T1000 (cell line): ENCODE measurements around the gene ENTPD1.
"Not testable (repeated sequence)": the region's sequence is repeated elsewhere in the genome, so short reads cannot be mapped to it uniquely, and the experiment has no call there.

Experiments used
- DNase-seq: peaks from one replicate; lab custom pipeline; 2025; ENCODE audit warnings: mixed read lengths; lab: John Stamatoyannopoulos, UW

ENTPD1 gene

GRCh38 chr10:95865814-95866466 is 110.0 kb downstream of the ENTPD1 start:
- no peak for DNase-seq

GRCh38 chr10:95866467-95866842 is 110.5 kb downstream of the ENTPD1 start:
- DNase-seq: no peak

GRCh38 chr10:95867866-95868265 is 111.9 kb downstream of the ENTPD1 start:
- no peak for DNase-seq

GRCh38 chr10:95872158-95872711 is 116.3 kb downstream of the ENTPD1 start:
- DNase-seq: no peak

GRCh38 chr10:95873139-95873538 is 117.2 kb downstream of the ENTPD1 start:
- no peak for DNase-seq

- DNase-seq: no peak
These were observed 117.7 kb downstream of the ENTPD1 start for GRCh38 chr10:95873651-95874050.

- not testable (repeated sequence) for DNase-seq
These were observed 118.8 kb downstream of the ENTPD1 start for GRCh38 chr10:95874783-95875182.

GRCh38 chr10:95876756-95877155 is 120.8 kb downstream of the ENTPD1 start:
- DNase-seq: no peak

- no peak for DNase-seq
These were observed 121.9 kb downstream of the ENTPD1 start for GRCh38 chr10:95877881-95878280.

GRCh38 chr10:95880704-95881103 is 124.7 kb downstream of the ENTPD1 start:
- no peak for DNase-seq

GRCh38 chr10:95881316-95881715 is 125.4 kb downstream of the ENTPD1 start:
- no peak for DNase-seq

GRCh38 chr10:95889830-95890229 is 133.9 kb downstream of the ENTPD1 start:
- no peak for DNase-seq

- no peak for DNase-seq
These were observed 140.3 kb downstream of the ENTPD1 start for GRCh38 chr10:95896071-95896850.

GRCh38 chr10:95905897-95906580 is 150.1 kb downstream of the ENTPD1 start:
- not testable (repeated sequence) for DNase-seq

- no peak for DNase-seq
These were observed 150.9 kb downstream of the ENTPD1 start for GRCh38 chr10:95906677-95907455.

GRCh38 chr10:95907456-95908253 is 151.7 kb downstream of the ENTPD1 start, which contains the start of gene CC2D2B:
CC2D2B (plus strand) TSS chr10:95907975; CDS start chr10:95911324, 3,349 bp downstream.
- DNase-seq: peak; percentile 73

- DNase-seq: no peak
These were observed 152.5 kb downstream of the ENTPD1 start for GRCh38 chr10:95908450-95908849.

GRCh38 chr10:95909561-95909960 is 153.6 kb downstream of the ENTPD1 start:
- no peak for DNase-seq

- DNase-seq: not testable (repeated sequence)
These were observed 160.1 kb downstream of the ENTPD1 start for GRCh38 chr10:95916039-95916438.
